ENCODE measurements around the gene RO60. TPM values are rescaled to one million over a fixed set of nuclear protein-coding genes. Genes with fewer than 3 reads are reported as not detected.
A peak's percentile ranks its signal among the peaks of the same experiment; 100 is the strongest.

RO60 gene
- total and polyA plus RNA-seq, 9 donors = 11.0 to 114 (median 97.1) TPM

- DNase-seq = no peak
- Histone ChIP-seq H3K4me3 (peak overlapping the region; percentile 58), H3K27ac (peak overlapping the region; percentile 81 to 96), H3K9me3 (no peaks in the 10 kb centered on the region), H3K27me3 (no peaks in the 10 kb centered on the region), H3K4me1 (ENCODE audit: insufficient read depth) (peaks cover 6% of the 10 kb centered on the region), H3K36me3 (no peaks in the 10 kb centered on the region)
- TF ChIP-seq CTCF (IDR thresholded peaks at IDR 0.05) (no peak), EP300 (IDR thresholded peaks at IDR 0.05) (no peak), POLR2A (IDR thresholded peaks at IDR 0.05) (no peak)
- intact Hi-C loops (cut with DNase I) = no loop called here
- 0 to 1% (median 1%) methylated on average over 9 of the region's 9 CpGs for WGBS, 3 donors
Observed at GRCh38 chr1:193060115-193060403, 647 bp downstream of the RO60 start.

- no peaks in the 10 kb centered on the region for H3K27me3 ChIP-seq
- intact Hi-C loops (cut with DNase I) = no loop called here
- peak overlapping the region in 1 of 2 donors; percentile 96 for H3K27ac ChIP-seq
- peaks cover 6% of the 10 kb centered on the region for H3K4me1 ChIP-seq (ENCODE audit: insufficient read depth)
- DNase-seq = no peak
- no peaks in the 10 kb centered on the region for H3K36me3 ChIP-seq
- TF ChIP-seq EP300 (IDR thresholded peaks at IDR 0.05) (no peak), CTCF (IDR thresholded peaks at IDR 0.05) (no peak), POLR2A (IDR thresholded peaks at IDR 0.05) (no peak)
- H3K9me3 ChIP-seq = no peaks in the 10 kb centered on the region
- H3K4me3 ChIP-seq = peak overlapping the region; percentile 58
- WGBS, 3 donors = 3 to 6% (median 4%) methylated on average over 4 of the region's 4 CpGs
Observed at GRCh38 chr1:193060406-193060805, 994 bp downstream of the RO60 start.

GRCh38 chr1:193060938-193061337 lies 1.5 kb downstream of the RO60 start:
- Histone ChIP-seq H3K27me3 (no peaks in the 10 kb centered on the region), H3K4me3 (peak overlapping the region; percentile 58), H3K4me1 (ENCODE audit: insufficient read depth) (peaks cover 6% of the 10 kb centered on the region), H3K36me3 (no peaks in the 10 kb centered on the region), H3K9me3 (no peaks in the 10 kb centered on the region), H3K27ac (no peak overlapping the region)
- TF ChIP-seq CTCF (IDR thresholded peaks at IDR 0.05) (no peak), POLR2A (IDR thresholded peaks at IDR 0.05) (no peak), EP300 (IDR thresholded peaks at IDR 0.05) (no peak)
- intact Hi-C loops (cut with DNase I) = no loop called here
- 5 to 10% (median 8%) methylated on average over 2 of the region's 2 CpGs for WGBS, 3 donors
- no peak for DNase-seq

- peaks cover 5% of the 10 kb centered on the region for H3K4me1 ChIP-seq (ENCODE audit: insufficient read depth)
Observed at GRCh38 chr1:193062698-193063463, 3.5 kb downstream of the RO60 start.

More at GRCh38 chr1:193062698-193063463, 3.5 kb downstream of the RO60 start:
- no peaks in the 10 kb centered on the region for H3K36me3 ChIP-seq
- intact Hi-C loops (cut with DNase I) = no loop called here
- H3K4me3 ChIP-seq = no peak overlapping the region
- H3K27ac ChIP-seq = no peak overlapping the region
- 91 to 94% (median 93%) methylated on average over 4 of the region's 4 CpGs for WGBS, 3 donors
- no peaks in the 10 kb centered on the region for H3K27me3 ChIP-seq
- no peaks in the 10 kb centered on the region for H3K9me3 ChIP-seq
- no peak for DNase-seq
- TF ChIP-seq POLR2A (IDR thresholded peaks at IDR 0.05) = no peak
- TF ChIP-seq EP300 (IDR thresholded peaks at IDR 0.05) = no peak
- no peak for TF ChIP-seq CTCF (IDR thresholded peaks at IDR 0.05)
